Mesenchymal stem cell (in vitro differentiated cells and primary cell): ENCODE data around the gene DCAF10.
A peak's percentile ranks its signal among the peaks of the same experiment; 100 is the strongest.
"Not testable (repeated sequence)": the region's sequence is repeated elsewhere in the genome, so short reads cannot be mapped to it uniquely, and the experiment has no call there.

Experiments
- DNase-seq: peaks from one replicate; pipeline ENCODE4 v3.0.0-alpha.2; 2013
- H2AFZ ChIP-seq: one replicate; pipeline ENCODE4 v1.6.1; 2013; ENCODE audit warnings: low read depth, mild to moderate bottlenecking, control low read depth, inconsistent platforms, low read length, moderate library complexity
- H2AK5ac ChIP-seq: 2 replicates; pipeline ENCODE4 v1.6.1; 2013; ENCODE audit warnings: low read length, moderate library complexity, mild to moderate bottlenecking, inconsistent platforms; ENCODE audit not compliant: severe bottlenecking
- H2BK120ac ChIP-seq: one replicate; pipeline ENCODE4 v1.6.1; 2013; ENCODE audit warnings: low read depth, mild to moderate bottlenecking, inconsistent platforms, low read length, moderate library complexity
- H2BK12ac ChIP-seq, 2 experiments: one replicate each; pipeline ENCODE4 v1.6.1; 2013; ENCODE audit warnings: inconsistent platforms in 2 of 2, low read length in 2 of 2, mild to moderate bottlenecking in 2 of 2, moderate library complexity in 2 of 2, control low read depth in 1 of 2
- H2BK15ac ChIP-seq: one replicate; pipeline ENCODE4 v1.6.1; 2013; ENCODE audit warnings: mild to moderate bottlenecking, low read depth, inconsistent platforms; ENCODE audit not compliant: poor library complexity, severe bottlenecking
- H2BK5ac ChIP-seq: 2 replicates; pipeline ENCODE4 v1.6.1; 2013; ENCODE audit warnings: low read depth, mild to moderate bottlenecking, low read length, control low read depth, inconsistent platforms; ENCODE audit not compliant: poor library complexity, severe bottlenecking
- H3K14ac ChIP-seq, 2 experiments: one replicate each; pipeline ENCODE4 v1.6.1; 2013; ENCODE audit warnings: inconsistent platforms in 2 of 2, low read length in 2 of 2, control low read depth in 1 of 2, mild to moderate bottlenecking in 1 of 2, moderate library complexity in 1 of 2
- H3K18ac ChIP-seq, 2 experiments: one replicate each; pipeline ENCODE4 v1.6.1; 2013; ENCODE audit warnings: inconsistent platforms in 2 of 2, low read length in 2 of 2, control low read depth in 1 of 2, low read depth in 1 of 2, mild to moderate bottlenecking in 1 of 2
- H3K23ac ChIP-seq, 2 experiments: one replicate each; pipeline ENCODE4 v1.6.1; 2013; ENCODE audit warnings: inconsistent platforms in 2 of 2, low read length in 2 of 2, mild to moderate bottlenecking in 2 of 2, moderate library complexity in 2 of 2, control low read depth in 1 of 2
- H3K27ac ChIP-seq: 2 replicates; pipeline ENCODE4 v1.5.1; 2013; ENCODE audit warnings: mild to moderate bottlenecking, moderate library complexity, low read length, control low read depth, inconsistent platforms; ENCODE audit not compliant: poor library complexity, severe bottlenecking
- H3K27me3 ChIP-seq, 2 experiments: 2 replicates each; pipeline versions ENCODE4 v1.6.1 to v1.7.0; 2013; ENCODE audit warnings: low read length in 2 of 2, mild to moderate bottlenecking in 2 of 2, moderate library complexity in 2 of 2, control low read depth in 1 of 2, inconsistent platforms in 1 of 2; ENCODE audit not compliant: control insufficient read depth in 1 of 2, insufficient read depth in 1 of 2
- H3K36me3 ChIP-seq, 2 experiments: 2 replicates each; pipeline versions ENCODE4 v1.6.1 to v1.7.0; 2013; ENCODE audit warnings: low read length in 2 of 2, control low read depth in 1 of 2, inconsistent platforms in 1 of 2, low read depth in 1 of 2, mild to moderate bottlenecking in 1 of 2; ENCODE audit not compliant: insufficient read depth in 2 of 2, control insufficient read depth in 1 of 2
- H3K4ac ChIP-seq, 2 experiments: one replicate each; pipeline ENCODE4 v1.6.1; 2013; ENCODE audit warnings: inconsistent platforms in 2 of 2, low read length in 2 of 2, mild to moderate bottlenecking in 2 of 2, moderate library complexity in 2 of 2, control low read depth in 1 of 2, low read depth in 1 of 2
- H3K4me1 ChIP-seq: 2 replicates; pipeline ENCODE4 v1.6.1; 2013; ENCODE audit warnings: low read depth, low read length, control low read depth; ENCODE audit not compliant: control insufficient read depth, insufficient read depth
- H3K4me2 ChIP-seq: 2 replicates; pipeline ENCODE4 v1.6.1; 2013; ENCODE audit warnings: low read length, mild to moderate bottlenecking, inconsistent platforms; ENCODE audit not compliant: poor library complexity, severe bottlenecking
- H3K4me3 ChIP-seq, 2 experiments: 2 replicates each; pipeline versions ENCODE4 v1.5.1 to v1.7.0; 2013; ENCODE audit warnings: low read length in 2 of 2, mild to moderate bottlenecking in 2 of 2, control low read depth in 1 of 2, low read depth in 1 of 2; ENCODE audit not compliant: insufficient read depth in 1 of 2
- H3K79me1 ChIP-seq: replicated peaks from 2 replicates; pipeline ENCODE4 v1.6.1; 2013; ENCODE audit warnings: mild to moderate bottlenecking, control low read depth, low read length, inconsistent platforms; ENCODE audit not compliant: poor library complexity, severe bottlenecking
- H3K9ac ChIP-seq: 2 replicates; pipeline ENCODE4 v1.7.0; 2013; ENCODE audit warnings: mild to moderate bottlenecking, low read length, moderate library complexity
- H3K9me3 ChIP-seq: 2 replicates; pipeline ENCODE4 v1.7.0; 2013; ENCODE audit warnings: mild to moderate bottlenecking, low read length; ENCODE audit not compliant: control insufficient read depth
- H4K8ac ChIP-seq: one replicate; pipeline ENCODE4 v1.6.1; 2013; ENCODE audit warnings: inconsistent platforms, mild to moderate bottlenecking, low read length, moderate library complexity
- H4K91ac ChIP-seq: one replicate; pipeline ENCODE4 v1.6.1; 2013; ENCODE audit warnings: mild to moderate bottlenecking, low read length, inconsistent platforms
- WGBS: methylation state at CpG from one replicate; pipeline ENCODE4 v1.1.7; 2013; ENCODE audit warnings: mixed read lengths; 5-methylcytosine and 5-hydroxymethylcytosine counted together

The DCAF10 gene

DNA sequence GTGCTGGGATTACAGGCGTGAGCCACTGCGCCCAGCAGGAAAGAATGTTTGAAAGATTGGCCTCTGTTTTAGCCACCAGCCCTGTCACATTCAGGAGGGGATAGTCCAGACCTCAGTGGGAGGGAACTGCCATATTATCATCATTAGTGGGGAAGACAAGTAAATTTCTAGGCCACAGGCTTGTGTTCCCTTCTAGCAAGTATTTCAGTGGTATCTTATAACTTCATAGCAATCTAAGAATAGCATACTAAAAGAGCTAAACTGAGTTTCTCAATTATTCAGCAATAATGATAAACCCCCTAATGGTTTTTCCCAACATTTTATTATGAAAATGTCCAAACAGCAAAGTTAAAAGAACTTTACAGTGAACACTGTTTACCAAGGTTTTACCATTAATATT is 73.4 kb downstream of the DCAF10 start:
- Histone ChIP-seq H3K4ac (no peak overlapping the region), H2BK15ac (no peak overlapping the region), H3K4me1 (no peaks in the 10 kb centered on the region), H2BK120ac (no peak overlapping the region), H4K91ac (no peak overlapping the region), H3K14ac (no peak overlapping the region), H2BK12ac (no peak overlapping the region), H3K23ac (no peak overlapping the region), H3K4me3 (no peak overlapping the region), H3K79me1 (peaks cover 3% of the 10 kb centered on the region), H3K9ac (no peak overlapping the region), H2AFZ (no peak overlapping the region), H3K18ac (no peak overlapping the region), H3K4me2 (no peak overlapping the region), H3K27me3 (no peaks in the 10 kb centered on the region), H3K9me3 (peaks cover 10% of the 10 kb centered on the region), H2AK5ac (no peak overlapping the region), H3K36me3 (peaks cover 8 to 33% of the 10 kb centered on the region in 2 experiments), H2BK5ac (no peak overlapping the region), H3K27ac (no peak overlapping the region), H4K8ac (no peak overlapping the region)
- 96% methylated on average over 2 of the region's 2 CpGs for WGBS
- no peak for DNase-seq

DNA sequence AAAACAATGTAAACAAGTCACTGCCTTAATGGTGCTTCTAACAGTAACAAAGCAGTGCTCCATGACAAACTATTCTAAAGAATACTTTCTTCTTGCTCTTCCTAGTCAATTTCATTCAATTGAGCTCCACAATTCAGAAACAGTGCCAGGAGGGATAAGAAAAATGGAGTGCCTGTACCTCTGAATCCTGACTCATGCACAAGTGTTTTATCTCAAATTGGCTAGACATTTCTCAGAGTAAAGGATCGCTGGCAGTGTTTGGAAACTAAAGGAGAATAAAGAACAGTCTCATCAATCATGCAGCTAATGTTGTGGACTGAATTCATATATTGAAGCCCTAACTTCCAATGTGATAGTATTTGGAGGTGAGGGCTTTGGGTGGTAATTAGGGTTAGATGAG is 75.8 kb downstream of the DCAF10 start:
- no peak overlapping the region for H3K18ac ChIP-seq
- H3K9ac ChIP-seq: no peak overlapping the region
- no peak overlapping the region for H3K14ac ChIP-seq
- H3K79me1 ChIP-seq: peaks cover 5% of the 10 kb centered on the region
- peaks cover 10% of the 10 kb centered on the region for H3K9me3 ChIP-seq
- no peak overlapping the region for H2BK15ac ChIP-seq
- no peak overlapping the region for H3K4me2 ChIP-seq
- no peak overlapping the region for H2AK5ac ChIP-seq
- H2BK5ac ChIP-seq: no peak overlapping the region
- H3K4me1 ChIP-seq: no peaks in the 10 kb centered on the region
- WGBS: 100% methylated on average over 1 of the region's 1 CpG
- no peak overlapping the region for H4K8ac ChIP-seq
- H4K91ac ChIP-seq: no peak overlapping the region
- no peaks in the 10 kb centered on the region for H3K27me3 ChIP-seq
- H3K4me3 ChIP-seq: no peak overlapping the region
- H2BK12ac ChIP-seq: no peak overlapping the region
- H2AFZ ChIP-seq: no peak overlapping the region
- no peak overlapping the region for H3K27ac ChIP-seq
- no peak overlapping the region for H3K4ac ChIP-seq
- H3K36me3 ChIP-seq: peaks cover 14 to 49% of the 10 kb centered on the region in 2 experiments
- no peak for DNase-seq
- H3K23ac ChIP-seq: no peak overlapping the region
- H2BK120ac ChIP-seq: no peak overlapping the region

DNA sequence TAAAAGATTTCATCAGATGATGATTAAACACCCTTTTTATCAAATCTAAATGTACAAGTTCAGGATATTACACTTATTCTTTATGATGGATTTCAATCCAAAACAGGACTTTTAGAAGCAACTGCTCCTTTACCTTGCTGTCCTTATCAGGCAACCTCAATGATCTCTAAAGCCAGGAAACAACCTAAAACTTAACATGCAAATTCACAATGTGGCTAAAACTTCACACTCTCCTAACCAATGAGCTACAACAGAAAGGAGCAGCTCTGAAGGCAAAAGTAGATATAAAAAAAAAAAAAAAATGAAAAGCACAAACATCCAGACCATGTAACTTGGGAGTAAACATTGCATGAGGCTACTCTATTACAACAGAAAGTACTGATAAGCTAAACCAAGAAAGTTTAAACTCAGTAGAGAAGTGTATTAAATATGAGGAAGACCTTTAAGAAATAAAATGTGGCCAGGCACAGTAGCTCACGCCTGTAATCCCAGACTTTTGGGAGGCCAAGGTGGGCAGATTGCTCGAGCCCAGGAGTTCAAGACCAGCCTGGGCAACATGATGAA is 80.4 kb downstream of the DCAF10 start:
- Histone ChIP-seq H3K4me2 (no peak overlapping the region), H2BK12ac (no peak overlapping the region), H3K4ac (no peak overlapping the region), H2BK15ac (no peak overlapping the region), H3K9ac (no peak overlapping the region), H2BK5ac (no peak overlapping the region), H4K8ac (no peak overlapping the region), H3K14ac (no peak overlapping the region), H3K27ac (no peak overlapping the region), H3K79me1 (peaks cover 17% of the 10 kb centered on the region), H3K36me3 (peaks cover 21 to 70% of the 10 kb centered on the region in 2 experiments), H2BK120ac (no peak overlapping the region), H3K27me3 (no peaks in the 10 kb centered on the region), H3K4me3 (no peak overlapping the region), H3K4me1 (no peaks in the 10 kb centered on the region), H3K18ac (no peak overlapping the region), H2AK5ac (no peak overlapping the region), H4K91ac (no peak overlapping the region), H2AFZ (no peak overlapping the region), H3K9me3 (peaks cover 10% of the 10 kb centered on the region), H3K23ac (no peak overlapping the region)
- WGBS: 96% methylated on average over 2 of the region's 2 CpGs
- DNase-seq: no peak

DNA sequence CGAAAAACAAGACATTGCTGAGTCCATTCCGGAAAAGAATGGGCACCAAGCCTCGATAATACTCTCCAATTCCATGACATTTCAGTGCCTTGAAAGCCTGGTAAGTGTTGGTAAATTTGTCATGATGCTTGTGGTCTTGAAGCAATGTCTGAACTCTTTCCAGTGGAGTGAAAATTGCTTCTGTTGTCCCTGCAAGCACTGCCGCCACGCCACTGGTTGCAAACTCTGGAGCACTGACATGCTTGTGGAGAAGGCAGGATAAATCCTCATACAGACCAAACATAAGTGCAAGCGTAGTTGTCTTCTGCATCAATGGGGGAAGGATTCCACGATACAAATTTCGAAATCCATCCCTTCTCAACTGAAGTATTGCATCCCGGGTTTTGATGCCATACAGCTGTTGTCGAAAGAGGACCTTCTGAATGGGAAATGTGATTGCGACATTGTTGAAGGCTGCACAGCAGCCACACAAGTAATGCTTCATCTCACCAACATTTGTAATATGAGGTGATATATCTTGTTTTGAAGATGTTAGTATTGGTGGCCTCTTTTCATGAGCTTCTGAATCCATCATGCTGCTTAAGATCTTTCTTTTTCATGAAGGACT is 87.5 kb downstream of the DCAF10 start:
- not testable (repeated sequence) for H3K27ac ChIP-seq, H2BK120ac ChIP-seq, H3K4me3 ChIP-seq, H3K14ac ChIP-seq, H3K4ac ChIP-seq, H3K27me3 ChIP-seq, H3K23ac ChIP-seq, H3K9ac ChIP-seq, H4K91ac ChIP-seq, H4K8ac ChIP-seq, H2AK5ac ChIP-seq, H2BK5ac ChIP-seq, H3K18ac ChIP-seq, H3K4me1 ChIP-seq, H2AFZ ChIP-seq, H3K4me2 ChIP-seq, H2BK15ac ChIP-seq, H2BK12ac ChIP-seq, H3K9me3 ChIP-seq
- peak; percentile 74 for DNase-seq
- Histone ChIP-seq H3K36me3 (peaks cover 24 to 61% of the 10 kb centered on the region in 2 experiments), H3K79me1 (peaks cover 31% of the 10 kb centered on the region)
- WGBS: 95% methylated on average over 7 of the region's 11 CpGs
